HK-2 (cell line): ENCODE measurements around the gene TANGO6.

ENCODE experiments used
- DNase-seq: peaks from one replicate; pipeline ENCODE4 v3.0.0-alpha.2; 2018; ENCODE audit not compliant: unreplicated experiment

Gene TANGO6

GRCh38 chr16:68866933-68867332, 23.6 kb downstream of the TANGO6 start:
- no peak for DNase-seq

- no peak for DNase-seq
Observed at GRCh38 chr16:68869492-68870088, 26.3 kb downstream of the TANGO6 start.

- no peak for DNase-seq
Observed at GRCh38 chr16:68873635-68874471, 30.5 kb downstream of the TANGO6 start.

GRCh38 chr16:68875871-68876270, 32.5 kb downstream of the TANGO6 start:
- no peak for DNase-seq

GRCh38 chr16:68883685-68884084, 40.4 kb downstream of the TANGO6 start:
- DNase-seq: no peak

- DNase-seq: no peak
Observed at GRCh38 chr16:68884401-68884800, 41.1 kb downstream of the TANGO6 start.

- DNase-seq: no peak
Observed at GRCh38 chr16:68884861-68885720, 41.8 kb downstream of the TANGO6 start.

- no peak for DNase-seq
Observed at GRCh38 chr16:68887107-68887506, 43.8 kb downstream of the TANGO6 start.

GRCh38 chr16:68889508-68890150, 46.3 kb downstream of the TANGO6 start:
- no peak for DNase-seq

- no peak for DNase-seq
Observed at GRCh38 chr16:68892214-68892613, 48.9 kb downstream of the TANGO6 start.

GRCh38 chr16:68892898-68893297, 49.6 kb downstream of the TANGO6 start:
- no peak for DNase-seq

- peak; percentile 8 for DNase-seq
Observed at GRCh38 chr16:68893710-68894705, 50.7 kb downstream of the TANGO6 start.

GRCh38 chr16:68894714-68895113, 51.4 kb downstream of the TANGO6 start:
- no peak for DNase-seq

- DNase-seq: no peak
Observed at GRCh38 chr16:68898026-68898425, 54.7 kb downstream of the TANGO6 start.

- DNase-seq: no peak
Observed at GRCh38 chr16:68900009-68900408, 56.7 kb downstream of the TANGO6 start.

- DNase-seq: peak; percentile 54
Observed at GRCh38 chr16:68902003-68902968, 59.0 kb downstream of the TANGO6 start.

GRCh38 chr16:68902969-68903345, 59.6 kb downstream of the TANGO6 start:
- no peak for DNase-seq

- DNase-seq: no peak
Observed at GRCh38 chr16:68907297-68907696, 64.0 kb downstream of the TANGO6 start.

- DNase-seq: no peak
Observed at GRCh38 chr16:68907781-68908181, 64.5 kb downstream of the TANGO6 start.
